IMR-90 (cell line): ENCODE results near the gene SLC39A11. TPM values are rescaled to one million over a fixed set of nuclear protein-coding genes. Genes with fewer than 3 reads are reported as not detected.

ENCODE experiments used
- ATAC-seq: fragments of 200-7000 bp; cut with Tn5 transposase; 2 replicates; pipeline ENCODE4 v1.9.1; 2020; ENCODE audit warnings: low read depth, mild to moderate bottlenecking, moderate library complexity
- BruUV-seq: library from RNA; stranded (reverse); fragments of 400-500 nt; replicated peaks from 2 replicates; lab custom pipeline; 2021; lab: Mats Ljungman, UMichigan
- CTCF ChIA-PET: fragments of 300-600 bp; formaldehyde crosslinking; extraction: SDS; loops from one replicate; lab custom pipeline; 2021; ENCODE audit warnings: antibody characterized with exemption; lab: Yijun Ruan, JAX
- POLR2A ChIA-PET: fragments of 300-600 bp; sonication (Branson Sonifier 250); formaldehyde crosslinking; loops from one replicate; lab custom pipeline; 2022; ENCODE audit warnings: antibody characterized with exemption; ENCODE audit not compliant: unreplicated experiment; lab: Charles Lee
- DNase-seq: peaks from one replicate; pipeline ENCODE4 v3.0.0; 2013
- H2AFZ ChIP-seq: replicated peaks from 2 replicates; pipeline ENCODE3; 2013; ENCODE audit warnings: low read length, mild to moderate bottlenecking; ENCODE audit not compliant: poor library complexity
- H2AK5ac ChIP-seq: 2 replicates; pipeline ENCODE4 v1.6.1; 2013; ENCODE audit warnings: low read depth, low read length, inconsistent platforms
- H2AK9ac ChIP-seq: replicated peaks from 2 replicates; pipeline ENCODE3; 2013; ENCODE audit warnings: mild to moderate bottlenecking, low read depth, low read length, moderate library complexity; ENCODE audit not compliant: poor library complexity
- H2BK120ac ChIP-seq: 2 replicates; pipeline ENCODE4 v1.6.1; 2013; ENCODE audit warnings: low read depth, low read length, inconsistent platforms
- H2BK15ac ChIP-seq: 3 replicates; pipeline ENCODE4 v1.6.1; 2013; ENCODE audit warnings: low read depth, low read length, inconsistent platforms
- H2BK20ac ChIP-seq: 2 replicates; pipeline ENCODE4 v1.6.1; 2013; ENCODE audit warnings: low read depth, mild to moderate bottlenecking, inconsistent platforms, low read length, moderate library complexity
- H2BK5ac ChIP-seq: 2 replicates; pipeline ENCODE4 v1.6.1; 2013; ENCODE audit warnings: mild to moderate bottlenecking, low read depth, low read length, inconsistent platforms; ENCODE audit not compliant: poor library complexity, severe bottlenecking
- H3K14ac ChIP-seq: replicated peaks from 2 replicates; pipeline ENCODE4 v1.6.1; 2013; ENCODE audit warnings: low read depth, low read length, inconsistent platforms
- H3K18ac ChIP-seq: 2 replicates; pipeline ENCODE4 v1.6.1; 2013; ENCODE audit warnings: low read depth, low read length, control low read depth
- H3K23ac ChIP-seq: 2 replicates; pipeline ENCODE4 v1.6.1; 2013; ENCODE audit warnings: low read depth, low read length, inconsistent platforms
- H3K27ac ChIP-seq: 2 replicates; pipeline ENCODE4 v1.5.1; 2013; ENCODE audit warnings: mild to moderate bottlenecking, control low read depth, low read length; ENCODE audit not compliant: insufficient read depth
- H3K27me3 ChIP-seq: 2 replicates; pipeline ENCODE4 v1.6.1; 2013; ENCODE audit warnings: low read length; ENCODE audit not compliant: control insufficient read depth, insufficient read depth
- H3K36me3 ChIP-seq: 2 replicates; pipeline ENCODE4 v1.6.1; 2013; ENCODE audit warnings: low read length, mixed read lengths; ENCODE audit not compliant: control insufficient read depth, insufficient read depth
- H3K4ac ChIP-seq: 2 replicates; pipeline ENCODE4 v1.6.1; 2013; ENCODE audit warnings: low read depth, low read length, inconsistent platforms
- H3K4me1 ChIP-seq: 2 replicates; pipeline ENCODE4 v1.6.1; 2013; ENCODE audit warnings: low read length, mixed read lengths; ENCODE audit not compliant: control insufficient read depth, insufficient read depth
- H3K4me2 ChIP-seq: 2 replicates; pipeline ENCODE4 v1.6.1; 2013; ENCODE audit warnings: low read depth, mild to moderate bottlenecking, control low read depth, low read length, moderate library complexity
- H3K4me3 ChIP-seq: 2 replicates; pipeline ENCODE4 v1.5.1; 2013; ENCODE audit warnings: low read depth, mild to moderate bottlenecking, control low read depth, low read length, moderate library complexity; ENCODE audit not compliant: insufficient read depth
- H3K56ac ChIP-seq: 2 replicates; pipeline ENCODE4 v1.6.1; 2013; ENCODE audit warnings: low read length, inconsistent platforms; ENCODE audit not compliant: insufficient read depth; ENCODE audit errors: extremely low read depth
- H3K79me1 ChIP-seq, 2 experiments: 2 replicates each; pipeline ENCODE4 v1.6.1; 2013; ENCODE audit warnings: low read length in 2 of 2, inconsistent platforms in 1 of 2, low read depth in 1 of 2
- H3K9ac ChIP-seq: 2 replicates; pipeline ENCODE4 v1.6.1; 2013; ENCODE audit warnings: low read depth, low read length, control low read depth
- H3K9me1 ChIP-seq: 2 replicates; pipeline ENCODE4 v1.6.1; 2013; ENCODE audit warnings: low read length, inconsistent platforms; ENCODE audit not compliant: insufficient read depth
- H3K9me3 ChIP-seq: 2 replicates; pipeline ENCODE4 v1.6.1; 2013; ENCODE audit warnings: low read length; ENCODE audit not compliant: control insufficient read depth, insufficient read depth
- H4K20me1 ChIP-seq: 2 replicates; pipeline ENCODE4 v1.6.1; 2013; ENCODE audit warnings: low read length, inconsistent platforms; ENCODE audit not compliant: insufficient read depth
- H4K5ac ChIP-seq: 2 replicates; pipeline ENCODE4 v1.6.1; 2013; ENCODE audit warnings: mild to moderate bottlenecking, low read depth, low read length, control low read depth
- H4K8ac ChIP-seq, 2 experiments: 2 replicates each; pipeline ENCODE4 v1.6.1; 2013; ENCODE audit warnings: low read depth in 2 of 2, low read length in 2 of 2, control low read depth in 1 of 2, inconsistent platforms in 1 of 2
- H4K91ac ChIP-seq: 2 replicates; pipeline ENCODE4 v1.6.1; 2013; ENCODE audit warnings: low read depth, low read length, inconsistent platforms; ENCODE audit not compliant: insufficient read depth
- CHD1 ChIP-seq: IDR thresholded peaks from 2 replicates; pipeline ENCODE4 v1.6.1; 2012; ENCODE audit warnings: low read depth, low read length, improper control_type of control experiment
- MAZ ChIP-seq: IDR thresholded peaks from 2 replicates; pipeline ENCODE4 v1.6.1; 2012; ENCODE audit warnings: low read depth, mild to moderate bottlenecking, low read length, improper control_type of control experiment, moderate library complexity, borderline replicate concordance
- MXI1 ChIP-seq: IDR thresholded peaks from 2 replicates; pipeline ENCODE4 v1.6.1; 2012; ENCODE audit warnings: low read depth, mild to moderate bottlenecking, low read length, moderate library complexity, borderline replicate concordance
- NFE2L2 ChIP-seq: fragments of 150-350 bp; IDR thresholded peaks from 2 replicates; pipeline ENCODE4 v1.6.1; 2016; ENCODE audit warnings: low read depth, mild to moderate bottlenecking, low read length
- RAD21 ChIP-seq: IDR thresholded peaks from 2 replicates; pipeline ENCODE4 v1.6.1; 2012; ENCODE audit warnings: low read length, improper control_type of control experiment
- RFX5 ChIP-seq: IDR thresholded peaks from 2 replicates; pipeline ENCODE4 v1.8.0; 2012; ENCODE audit warnings: low read depth, mild to moderate bottlenecking, low read length, moderate library complexity
- WGBS, 2 experiments: methylation state at CpG; one replicate each; pipeline versions ENCODE4 v1.1.5 to v1.1.7; 2013; ENCODE audit warnings: missing lambda C conversion rate in 2 of 2; ENCODE audit not compliant: insufficient read length in 1 of 2; ENCODE audit errors: extremely low coverage in 2 of 2; 5-methylcytosine and 5-hydroxymethylcytosine counted together
- dilution Hi-C: fragments of 300-500 bp; cut with HindIII; formaldehyde crosslinking; loops from one replicate; pipeline ENCODE4 v1.14.3; 2018; ENCODE audit warnings: low sequenced_read_pairs; ENCODE audit not compliant: unreplicated experiment
- in situ Hi-C: fragments of 300-500 bp; cut with MboI; formaldehyde crosslinking; loops from 3 replicates; pipeline ENCODE4 v1.14.3; 2019; ENCODE audit warnings: low sequenced_read_pairs, inconsistent platforms, mixed read lengths
- intact Hi-C: fragments of 100-400 bp; cut with micrococcal nuclease; formaldehyde crosslinking; loops from 2 replicates; pipeline ENCODE4 v1.10.0; 2022
- polyA plus RNA-seq, 3 experiments: library from polyadenylated mRNA; depleted of rRNA; stranded (reverse); fragments of >200 nt; gene quantifications; 2 replicates each; pipeline ENCODE4 v1.2.3, GENCODE V29; 2012; ENCODE audit warnings: low replicate concordance in 1 of 3
- total RNA-seq: library from RNA; depleted of rRNA; stranded (reverse); fragments of >200 nt; gene quantifications from 2 replicates; pipeline ENCODE4 v1.2.3, GENCODE V29; 2012
- TF ChIP-seq, protein P1 (sequence below): conservative IDR thresholded peaks from 2 replicates; pipeline ENCODE4 v1.5.1; 2012; ENCODE audit warnings: mild to moderate bottlenecking, low read depth, low read length, improper control_type of control experiment

SLC39A11 gene
- total and polyA plus RNA-seq, 2 of the 4 experiments (the other 2 are of a cell fraction) = 8.8 to 14.3 TPM

DNA sequence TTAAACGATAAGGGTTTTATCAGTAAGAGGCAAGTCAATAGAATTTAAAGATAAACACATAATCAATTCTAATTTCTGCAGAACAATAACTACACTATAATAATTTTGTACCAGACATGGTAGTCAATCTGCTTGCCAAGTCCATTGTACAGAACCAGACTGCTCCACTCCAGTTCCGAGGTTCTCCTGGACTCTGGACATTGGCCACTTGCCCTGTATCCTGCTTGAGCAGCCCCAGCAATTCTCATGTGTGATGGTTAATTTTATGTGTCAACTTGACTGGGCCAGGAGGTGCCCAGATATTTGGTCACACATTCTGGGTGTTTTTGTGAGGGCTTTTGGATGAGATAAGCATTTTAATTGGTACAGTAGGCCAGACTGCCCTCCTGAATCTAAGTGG lies 384.6 kb downstream of the SLC39A11 start:
- peaks cover 4% of the 10 kb centered on the region; the same call in 1 of the 2 replicates for H3K4me1 ChIP-seq
- no peak overlapping the region for H3K4ac ChIP-seq
- H3K27me3 ChIP-seq = no peaks in the 10 kb centered on the region
- no peaks in the 10 kb centered on the region for H4K20me1 ChIP-seq
- H3K9me3 ChIP-seq = peaks cover 11% of the 10 kb centered on the region
- H2AK9ac ChIP-seq = no peak overlapping the region
- H2BK20ac ChIP-seq = no peak overlapping the region
- H3K9ac ChIP-seq = no peak overlapping the region
- no peak overlapping the region for H2AFZ ChIP-seq
- H2BK120ac ChIP-seq = no peak overlapping the region
- no peak overlapping the region for H3K4me3 ChIP-seq
- dilution Hi-C loops = no loop called here
- WGBS, 2 experiments = no CpG with 5 or more reads among the region's 2 CpGs
- no peak overlapping the region for H4K5ac ChIP-seq
- H3K18ac ChIP-seq = no peak overlapping the region
- H4K91ac ChIP-seq = no peak overlapping the region
- no peak overlapping the region for H3K56ac ChIP-seq
- H2AK5ac ChIP-seq = no peak overlapping the region
- H3K23ac ChIP-seq = no peak overlapping the region
- H3K27ac ChIP-seq = no peak overlapping the region
- no TSS peak for BruUV-seq
- no peaks in the 10 kb centered on the region for H3K9me1 ChIP-seq
- H2BK15ac ChIP-seq = no peak overlapping the region
- H4K8ac ChIP-seq = no peak overlapping the region
- ChIA-PET CTCF (no interaction called here), POLR2A (no interaction called here)
- in situ Hi-C loops = no loop called here
- no peak overlapping the region for H3K4me2 ChIP-seq
- no peaks in the 10 kb centered on the region; the same call in 1 of the 2 replicates for H3K36me3 ChIP-seq
- TF ChIP-seq CHD1 = no peak
- no peak for TF ChIP-seq RFX5
- TF ChIP-seq MXI1 = no peak
- no peak for TF ChIP-seq MAZ
- TF ChIP-seq, protein P1, sequence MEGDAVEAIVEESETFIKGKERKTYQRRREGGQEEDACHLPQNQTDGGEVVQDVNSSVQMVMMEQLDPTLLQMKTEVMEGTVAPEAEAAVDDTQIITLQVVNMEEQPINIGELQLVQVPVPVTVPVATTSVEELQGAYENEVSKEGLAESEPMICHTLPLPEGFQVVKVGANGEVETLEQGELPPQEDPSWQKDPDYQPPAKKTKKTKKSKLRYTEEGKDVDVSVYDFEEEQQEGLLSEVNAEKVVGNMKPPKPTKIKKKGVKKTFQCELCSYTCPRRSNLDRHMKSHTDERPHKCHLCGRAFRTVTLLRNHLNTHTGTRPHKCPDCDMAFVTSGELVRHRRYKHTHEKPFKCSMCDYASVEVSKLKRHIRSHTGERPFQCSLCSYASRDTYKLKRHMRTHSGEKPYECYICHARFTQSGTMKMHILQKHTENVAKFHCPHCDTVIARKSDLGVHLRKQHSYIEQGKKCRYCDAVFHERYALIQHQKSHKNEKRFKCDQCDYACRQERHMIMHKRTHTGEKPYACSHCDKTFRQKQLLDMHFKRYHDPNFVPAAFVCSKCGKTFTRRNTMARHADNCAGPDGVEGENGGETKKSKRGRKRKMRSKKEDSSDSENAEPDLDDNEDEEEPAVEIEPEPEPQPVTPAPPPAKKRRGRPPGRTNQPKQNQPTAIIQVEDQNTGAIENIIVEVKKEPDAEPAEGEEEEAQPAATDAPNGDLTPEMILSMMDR = no peak
- no peak for TF ChIP-seq NFE2L2
- no peak for TF ChIP-seq RAD21
- no peak overlapping the region for H3K14ac ChIP-seq
- ATAC-seq = no peak
- no peak overlapping the region for H2BK5ac ChIP-seq
- intact Hi-C loops = no loop called here
- no peak for DNase-seq
- no peaks in the 10 kb centered on the region for H3K79me1 ChIP-seq
